GM12878 (cell line): ENCODE results near the gene TMEM138. TPM values are rescaled to one million over a fixed set of nuclear protein-coding genes. Genes with fewer than 3 reads are reported as not detected.

Source experiments
- BCL11A ChIP-seq: IDR thresholded peaks from 2 replicates; pipeline ENCODE4 v1.6.1; 2011; ENCODE audit warnings: low read depth, low read length
- CHD1 ChIP-seq: IDR thresholded peaks from 2 replicates; pipeline ENCODE4 v1.6.1; 2012; ENCODE audit warnings: low read depth, low read length, improper control_type of control experiment
- CHD2 ChIP-seq: IDR thresholded peaks from 2 replicates; pipeline ENCODE4 v1.6.1; 2011; ENCODE audit warnings: low read depth, low read length, improper control_type of control experiment, borderline replicate concordance
- JUNB ChIP-seq: IDR thresholded peaks from 2 replicates; pipeline ENCODE4 v1.6.1; 2016; ENCODE audit warnings: antibody characterized with exemption, mild to moderate bottlenecking
- LARP7 ChIP-seq: fragments of 450-650 bp; IDR thresholded peaks from 2 replicates; pipeline ENCODE4 v1.6.1; 2017; ENCODE audit warnings: mild to moderate bottlenecking
- MYB ChIP-seq: fragments of 150-350 bp; IDR thresholded peaks from 2 replicates; pipeline ENCODE4 v1.6.1; 2014; ENCODE audit warnings: mild to moderate bottlenecking, low read depth, low read length, borderline replicate concordance
- PAX5 ChIP-seq: IDR thresholded peaks from 2 replicates; pipeline ENCODE4 v1.6.1; 2011; ENCODE audit warnings: low read depth, low read length, borderline replicate concordance
- POLR2A ChIP-seq: IDR thresholded peaks from 2 replicates; pipeline ENCODE4 v1.6.1; 2011; ENCODE audit warnings: low read depth, mild to moderate bottlenecking, low read length
- RCOR1 ChIP-seq: conservative IDR thresholded peaks from 2 replicates; pipeline ENCODE4 v1.6.1; 2012; ENCODE audit warnings: low read depth, low read length, improper control_type of control experiment
- SIX5 ChIP-seq: IDR thresholded peaks from 2 replicates; pipeline ENCODE4 v1.6.1; 2011; ENCODE audit warnings: mild to moderate bottlenecking, low read depth, low read length, moderate library complexity; ENCODE audit not compliant: severe bottlenecking
- TARDBP ChIP-seq: IDR thresholded peaks from 2 replicates; pipeline ENCODE4 v1.6.1; 2016; ENCODE audit warnings: borderline replicate concordance
- ZNF217 ChIP-seq: fragments of 450-650 bp; IDR thresholded peaks from 2 replicates; pipeline ENCODE4 v1.6.1; 2017; ENCODE audit warnings: antibody characterized with exemption, mild to moderate bottlenecking
- polyA plus RNA-seq, 11 experiments: library from polyadenylated mRNA; depleted of rRNA in 4 of 11; unstranded in 6 of 11; stranded (reverse) in 5 of 11; fragments of >200 nt; fragmentation: Nextera tagmentation in 4 of 11; fragmentation: Illumina TruSeq in 1 of 11; extraction: Ambion mirVana in 4 of 11; extraction: Trizol in 1 of 11; gene quantifications; 1 replicate in 1 of 11; 2 replicates in 10 of 11; pipeline versions ENCODE4 v1.2.1 to v1.2.3, GENCODE V29; 2011 to 2016; ENCODE audit warnings: inconsistent platforms in 2 of 11, missing spikeins in 2 of 11, low read depth in 1 of 11
- total RNA-seq, 4 experiments: library from RNA; depleted of rRNA in 3 of 4; stranded (reverse); fragments of >200 nt in 3 of 4; fragmentation: Illumina TruSeq in 1 of 4; extraction: Trizol in 1 of 4; gene quantifications; 2 replicates each; pipeline versions ENCODE4 v1.2.1 to v1.2.3, GENCODE V29; 2013 to 2021
- TF ChIP-seq, protein P1 (sequence below): fragments of 150-350 bp; IDR thresholded peaks from 2 replicates; pipeline ENCODE4 v1.6.1; 2014; ENCODE audit warnings: mild to moderate bottlenecking, low read depth, low read length

The TMEM138 gene
- total and polyA plus RNA-seq, 10 of the 15 experiments (the other 5 are each of a cell fraction or from before 2014, with no cell fraction given): 28.5 to 116 (median 73.4) TPM

DNA sequence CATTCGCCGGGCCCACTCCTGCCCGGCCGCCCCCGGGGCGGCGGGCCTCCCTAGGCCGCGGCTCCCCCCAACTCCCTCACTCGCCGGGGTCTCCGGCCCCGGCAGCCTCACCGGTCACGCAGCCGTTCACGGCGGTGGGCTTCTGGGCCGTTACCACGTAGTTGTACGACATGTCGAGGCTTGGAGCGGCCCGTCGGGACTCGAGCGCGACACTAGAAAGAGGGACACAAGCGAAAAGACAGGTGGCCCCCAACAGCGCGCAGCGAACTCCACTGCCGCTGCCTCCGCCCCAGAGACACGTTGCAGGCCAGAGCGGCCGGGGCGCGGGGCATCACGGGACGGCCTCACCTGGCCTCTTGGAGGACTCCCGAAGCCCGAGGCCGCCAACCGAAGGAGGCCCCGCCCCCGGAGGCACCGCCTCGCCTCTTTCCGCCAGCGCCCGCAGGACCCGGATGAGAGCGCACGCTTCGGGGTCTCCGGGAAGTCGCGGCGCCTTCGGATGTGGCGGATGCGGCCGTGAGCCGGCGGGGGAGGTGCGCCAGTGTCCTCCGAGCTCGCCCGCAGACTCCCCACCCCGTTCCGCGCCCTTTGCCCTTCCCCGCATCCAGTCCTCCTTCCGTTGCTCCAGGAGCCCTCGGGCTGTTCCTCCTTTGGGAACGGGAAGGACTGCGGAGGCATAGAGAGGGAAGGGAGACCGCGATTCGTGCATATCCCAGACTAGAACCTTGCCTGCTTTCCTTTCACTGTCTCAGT lies 29.2 kb upstream of the TMEM138 start, which contains the start of the genes DDB1 and TKFC (continued):
- TF ChIP-seq LARP7: peak; percentile 68; the same call in 1 of the 2 replicates
- no peak for TF ChIP-seq JUNB
- no peak for TF ChIP-seq BCL11A
- no peak for TF ChIP-seq SIX5
- TF ChIP-seq POLR2A: peak; percentile 98
- no peak for TF ChIP-seq ZNF217
- TF ChIP-seq CHD2: peak; percentile 50; the same call in 1 of the 2 replicates
- 0 out of 2 replicates have a peak, but pooled peaks have one; percentile 38 for TF ChIP-seq CHD1
- TF ChIP-seq PAX5: peak; percentile 47; the same call in 1 of the 2 replicates
- TF ChIP-seq TARDBP: 0 out of 2 replicates have a peak, but pooled peaks have one; percentile 21
- 0 out of 2 replicates have a peak, but pooled peaks have one; percentile 27 for TF ChIP-seq RCOR1
- no peak for TF ChIP-seq MYB
- TF ChIP-seq, protein P1, sequence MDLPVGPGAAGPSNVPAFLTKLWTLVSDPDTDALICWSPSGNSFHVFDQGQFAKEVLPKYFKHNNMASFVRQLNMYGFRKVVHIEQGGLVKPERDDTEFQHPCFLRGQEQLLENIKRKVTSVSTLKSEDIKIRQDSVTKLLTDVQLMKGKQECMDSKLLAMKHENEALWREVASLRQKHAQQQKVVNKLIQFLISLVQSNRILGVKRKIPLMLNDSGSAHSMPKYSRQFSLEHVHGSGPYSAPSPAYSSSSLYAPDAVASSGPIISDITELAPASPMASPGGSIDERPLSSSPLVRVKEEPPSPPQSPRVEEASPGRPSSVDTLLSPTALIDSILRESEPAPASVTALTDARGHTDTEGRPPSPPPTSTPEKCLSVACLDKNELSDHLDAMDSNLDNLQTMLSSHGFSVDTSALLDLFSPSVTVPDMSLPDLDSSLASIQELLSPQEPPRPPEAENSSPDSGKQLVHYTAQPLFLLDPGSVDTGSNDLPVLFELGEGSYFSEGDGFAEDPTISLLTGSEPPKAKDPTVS: no peak
